H9 (cell line): Measurements from ENCODE around the gene MCOLN3. TPM values are rescaled to one million over a fixed set of nuclear protein-coding genes. Genes with fewer than 3 reads are reported as not detected.

Experiments
- DNase-seq: peaks from one replicate; pipeline ENCODE4 v3.0.0-alpha.2; 2017
- H2AFZ ChIP-seq: one replicate; pipeline ENCODE4 v1.6.1; 2013; ENCODE audit warnings: mild to moderate bottlenecking, low read length, control low read depth, moderate library complexity
- H2AK5ac ChIP-seq: 2 replicates; pipeline ENCODE4 v1.6.1; 2013; ENCODE audit warnings: low read length, control low read depth, mixed read lengths; ENCODE audit not compliant: insufficient read length
- H2BK120ac ChIP-seq: one replicate; pipeline ENCODE4 v1.6.1; 2013; ENCODE audit warnings: low read depth, mild to moderate bottlenecking, low read length, control low read depth, inconsistent platforms; ENCODE audit not compliant: poor library complexity, severe bottlenecking
- H2BK12ac ChIP-seq: 2 replicates; pipeline ENCODE4 v1.6.1; 2013; ENCODE audit warnings: low read length, control low read depth, mixed read lengths, low read depth; ENCODE audit not compliant: insufficient read length
- H2BK15ac ChIP-seq: 2 replicates; pipeline ENCODE4 v1.6.1; 2013; ENCODE audit warnings: low read depth, low read length, control low read depth
- H2BK20ac ChIP-seq: one replicate; pipeline ENCODE4 v1.6.1; 2013; ENCODE audit warnings: low read depth, mild to moderate bottlenecking, low read length, control low read depth, inconsistent platforms; ENCODE audit not compliant: poor library complexity, severe bottlenecking
- H2BK5ac ChIP-seq: 2 replicates; pipeline ENCODE4 v1.6.1; 2013; ENCODE audit warnings: low read length, control low read depth, mixed read lengths; ENCODE audit not compliant: insufficient read length
- H3K14ac ChIP-seq: 2 replicates; pipeline ENCODE4 v1.6.1; 2013; ENCODE audit warnings: low read length, control low read depth; ENCODE audit not compliant: insufficient read depth
- H3K18ac ChIP-seq: 2 replicates; pipeline ENCODE4 v1.6.1; 2013; ENCODE audit warnings: low read depth, mild to moderate bottlenecking, mixed read lengths, low read length, control low read depth; ENCODE audit not compliant: insufficient read length
- H3K23ac ChIP-seq: 2 replicates; pipeline ENCODE4 v1.6.1; 2013; ENCODE audit warnings: low read length, control low read depth, mixed read lengths, low read depth; ENCODE audit not compliant: insufficient read length
- H3K23me2 ChIP-seq: 2 replicates; pipeline ENCODE4 v1.6.1; 2013; ENCODE audit warnings: low read depth, mild to moderate bottlenecking, mixed read lengths, low read length, control low read depth; ENCODE audit not compliant: insufficient read length, poor library complexity, severe bottlenecking
- H3K27ac ChIP-seq: 2 replicates; pipeline ENCODE4 v1.5.1; 2013; ENCODE audit warnings: low read length, control low read depth, mixed read lengths, low read depth; ENCODE audit not compliant: insufficient read length
- H3K27me3 ChIP-seq: 2 replicates; pipeline ENCODE4 v1.6.1; 2013; ENCODE audit warnings: low read length, control low read depth, inconsistent platforms; ENCODE audit not compliant: insufficient read depth
- H3K4ac ChIP-seq: 2 replicates; pipeline ENCODE4 v1.6.1; 2013; ENCODE audit warnings: low read depth, mild to moderate bottlenecking, control low read depth, inconsistent platforms, low read length, moderate library complexity
- H3K4me1 ChIP-seq: 2 replicates; pipeline ENCODE4 v1.6.1; 2013; ENCODE audit warnings: low read length, control low read depth, inconsistent platforms; ENCODE audit not compliant: insufficient read depth
- H3K4me2 ChIP-seq: 2 replicates; pipeline ENCODE4 v1.6.1; 2013; ENCODE audit warnings: low read length, control low read depth, mixed read lengths; ENCODE audit not compliant: insufficient read length, insufficient read depth
- H3K56ac ChIP-seq: 2 replicates; pipeline ENCODE4 v1.6.1; 2013; ENCODE audit warnings: low read depth, mild to moderate bottlenecking, mixed read lengths, low read length, control low read depth; ENCODE audit not compliant: insufficient read length
- H3K79me1 ChIP-seq: 2 replicates; pipeline ENCODE4 v1.6.1; 2013; ENCODE audit warnings: low read depth, mild to moderate bottlenecking, moderate library complexity, low read length, control low read depth, inconsistent platforms; ENCODE audit not compliant: insufficient read depth, poor library complexity, severe bottlenecking
- H3K79me2 ChIP-seq: 2 replicates; pipeline ENCODE4 v1.6.1; 2013; ENCODE audit warnings: low read length, control low read depth, inconsistent platforms; ENCODE audit not compliant: insufficient read depth
- H3K9ac ChIP-seq: 2 replicates; pipeline ENCODE4 v1.6.1; 2013; ENCODE audit warnings: low read length, control low read depth, mixed read lengths; ENCODE audit not compliant: insufficient read length; ENCODE audit errors: extremely low read depth
- H3K9me3 ChIP-seq: one replicate; pipeline ENCODE4 v1.6.1; 2013; ENCODE audit warnings: low read depth, low read length, inconsistent platforms; ENCODE audit not compliant: control insufficient read depth
- H3T11ph ChIP-seq: one replicate; pipeline ENCODE4 v1.6.1; 2013; ENCODE audit warnings: mild to moderate bottlenecking, low read length, control low read depth, inconsistent platforms
- H4K20me1 ChIP-seq: one replicate; pipeline ENCODE4 v1.6.1; 2013; ENCODE audit not compliant: control insufficient read depth, insufficient read length, insufficient read depth
- H4K5ac ChIP-seq: 2 replicates; pipeline ENCODE4 v1.6.1; 2013; ENCODE audit warnings: low read depth, mild to moderate bottlenecking, mixed read lengths, low read length, control low read depth; ENCODE audit not compliant: insufficient read length
- H4K8ac ChIP-seq: replicated peaks from 2 replicates; pipeline ENCODE4 v1.6.1; 2013; ENCODE audit warnings: low read length, control low read depth, mixed read lengths, low read depth; ENCODE audit not compliant: insufficient read length
- H4K91ac ChIP-seq: 2 replicates; pipeline ENCODE4 v1.6.1; 2013; ENCODE audit warnings: low read depth, mild to moderate bottlenecking, moderate library complexity, mixed read lengths, low read length, control low read depth; ENCODE audit not compliant: insufficient read length
- H3K27ac Mint-ChIP-seq, 3 experiments: 2 replicates in 2 of 3; 3 replicates in 1 of 3; pipeline ENCODE4 v1.8.0; 2020 to 2021; ENCODE audit warnings: mixed read lengths in 3 of 3, mild to moderate bottlenecking in 1 of 3, moderate library complexity in 1 of 3
- H3K27me3 Mint-ChIP-seq: 2 replicates; pipeline ENCODE4 v1.8.0; 2021; ENCODE audit warnings: low read depth, mild to moderate bottlenecking, moderate library complexity, mixed read lengths
- H3K36me3 Mint-ChIP-seq, 3 experiments: 2 replicates in 2 of 3; 3 replicates in 1 of 3; pipeline ENCODE4 v1.8.0; 2020 to 2021; ENCODE audit warnings: low read depth in 3 of 3, mixed read lengths in 3 of 3; ENCODE audit not compliant: insufficient read depth in 1 of 3
- H3K4me1 Mint-ChIP-seq, 2 experiments: 2 replicates each; pipeline ENCODE4 v1.8.0; 2020; ENCODE audit warnings: mixed read lengths in 2 of 2
- H3K4me3 Mint-ChIP-seq, 2 experiments: 2 replicates in 1 of 2; 3 replicates in 1 of 2; pipeline ENCODE4 v1.8.0; 2020 to 2021; ENCODE audit warnings: mild to moderate bottlenecking in 2 of 2, mixed read lengths in 2 of 2, moderate library complexity in 1 of 2
- H3K9me3 Mint-ChIP-seq, 2 experiments: 2 replicates in 1 of 2; 3 replicates in 1 of 2; pipeline ENCODE4 v1.8.0; 2020; ENCODE audit warnings: mild to moderate bottlenecking in 2 of 2, mixed read lengths in 2 of 2, moderate library complexity in 1 of 2
- CTCF ChIP-seq: fragments of 200-600 bp; sonication (generic); conservative IDR thresholded peaks from 3 replicates; pipeline ENCODE4 v1.8.0; 2021; ENCODE audit warnings: antibody characterized with exemption, mild to moderate bottlenecking
- WGBS: extraction: QIAGEN DNeasy Blood & Tissue Kit; methylation state at CpG from one replicate; pipeline ENCODE4 v1.1.7; 2013; ENCODE audit warnings: missing lambda C conversion rate, low lambda C conversion rate, mixed read lengths; ENCODE audit not compliant: insufficient read length; ENCODE audit errors: extremely low coverage; 5-methylcytosine and 5-hydroxymethylcytosine counted together
- total RNA-seq: library from RNA; stranded (reverse); gene quantifications from 2 replicates; pipeline ENCODE4 v1.2.1, GENCODE V29; 2021

Gene MCOLN3
- total RNA-seq, 1 experiment from 2014 or later, result 10.8 TPM

GRCh38 chr1:85024736-85025135 lies 23.6 kb downstream of the MCOLN3 start:
- no peaks in the 10 kb centered on the region for H4K20me1 ChIP-seq
- whole genome bisulfite sequencing, result no CpG with 5 or more reads among the region's 3 CpGs
- H3K79me2 ChIP-seq, result no peaks in the 10 kb centered on the region
- no peak overlapping the region for H3T11ph ChIP-seq
- no peak overlapping the region for H2BK5ac ChIP-seq
- H2AK5ac ChIP-seq, result no peak overlapping the region
- H3K4me3 Mint-ChIP-seq, result no peak overlapping the region
- no peaks in the 10 kb centered on the region for H3K4me1 ChIP-seq
- no peaks in the 10 kb centered on the region for H3K9me3 ChIP-seq
- H2BK15ac ChIP-seq, result no peak overlapping the region
- no peaks in the 10 kb centered on the region for H3K27me3 ChIP-seq
- no peak overlapping the region for H2BK20ac ChIP-seq
- no peak overlapping the region for H3K27ac Mint-ChIP-seq
- peak; percentile 47 for TF ChIP-seq CTCF
- no peak overlapping the region for H3K9ac ChIP-seq
- no peak overlapping the region for H3K14ac ChIP-seq
- H3K23me2 ChIP-seq, result no peaks in the 10 kb centered on the region
- H2BK120ac ChIP-seq, result no peak overlapping the region
- H3K79me1 ChIP-seq, result no peaks in the 10 kb centered on the region
- H3K27ac ChIP-seq, result no peak overlapping the region
- no peak overlapping the region for H4K5ac ChIP-seq
- DNase-seq, result no peak
- H3K23ac ChIP-seq, result no peak overlapping the region
- H2AFZ ChIP-seq, result no peak overlapping the region
- no peaks in the 10 kb centered on the region for H3K9me3 Mint-ChIP-seq
- no peak overlapping the region for H3K56ac ChIP-seq
- H2BK12ac ChIP-seq, result no peak overlapping the region
- H4K91ac ChIP-seq, result no peak overlapping the region
- no peak overlapping the region for H3K18ac ChIP-seq
- no peak overlapping the region for H4K8ac ChIP-seq
- 0 out of 4 replicates have a peak, but pooled peaks cover 0 to 3% of the 10 kb centered on the region in 2 experiments for H3K4me1 Mint-ChIP-seq
- no peaks in the 10 kb centered on the region for H3K27me3 Mint-ChIP-seq
- no peaks in the 10 kb centered on the region for H3K36me3 Mint-ChIP-seq
- no peak overlapping the region for H3K4me2 ChIP-seq
- no peak overlapping the region for H3K4ac ChIP-seq
